Sigmoid colon (tissue), 7 donors: Measurements from ENCODE around the gene HABP2. TPM values are rescaled to one million over a fixed set of nuclear protein-coding genes. Genes with fewer than 3 reads are reported as not detected.

Source experiments
- DNase-seq: peaks from one replicate; pipeline ENCODE4 v3.0.0-alpha.2; 2019
- H3K27ac ChIP-seq, 4 donors: fragments of 200-600 bp; sonication (generic); one replicate each; pipeline ENCODE4 v1.5.1; 2016 to 2019; ENCODE audit warnings: mild to moderate bottlenecking in 1 of 4
- H3K27me3 ChIP-seq, 3 donors: fragments of 200-600 bp; sonication (generic); one replicate each; pipeline ENCODE4 v1.5.1; 2019; ENCODE audit warnings: mild to moderate bottlenecking in 1 of 3
- H3K36me3 ChIP-seq, 4 donors: fragments of 200-600 bp; sonication (generic); one replicate each; pipeline ENCODE4 v1.5.1; 2016 to 2019
- H3K4me1 ChIP-seq, 4 donors: fragments of 200-600 bp; sonication (generic); one replicate each; pipeline ENCODE4 v1.5.1; 2017 to 2019
- H3K4me3 ChIP-seq, 4 donors: fragments of 200-600 bp; sonication (generic); one replicate each; pipeline ENCODE4 v1.5.1; 2017 to 2019; ENCODE audit warnings: mild to moderate bottlenecking in 2 of 4, moderate library complexity in 1 of 4
- H3K9me3 ChIP-seq, 4 donors: fragments of 200-600 bp in 3 of 4; sonication (generic) in 3 of 4; one replicate each; pipeline versions ENCODE4 v1.5.1 to v1.6.1; 2013 to 2019
- EP300 ChIP-seq, 4 donors: sonication (generic); formaldehyde crosslinking; IDR thresholded peaks; one replicate each; pipeline ENCODE4 v1.6.1; 2017; ENCODE audit warnings: antibody characterized with exemption in 4 of 4
- POLR2A ChIP-seq, 2 donors: fragments of 450-650 bp; IDR thresholded peaks; one replicate each; pipeline ENCODE4 v1.6.1; 2016; ENCODE audit warnings: antibody characterized with exemption in 2 of 2, mild to moderate bottlenecking in 2 of 2, moderate library complexity in 2 of 2
- POLR2AphosphoS5 ChIP-seq, 4 donors: sonication (generic); formaldehyde crosslinking; IDR thresholded peaks; one replicate each; pipeline ENCODE4 v1.6.1; 2017; ENCODE audit warnings: antibody characterized with exemption in 4 of 4
- WGBS, 2 donors: extraction: QIAGEN DNeasy Blood & Tissue Kit; methylation state at CpG; one replicate each; pipeline ENCODE4 v1.1.7; 2013; 5-methylcytosine and 5-hydroxymethylcytosine counted together
- intact Hi-C: fragments of 100-400 bp; cut with DNase I; formaldehyde crosslinking; loops from one replicate; pipeline ENCODE4 v1.15.1; 2023
- polyA plus RNA-seq, 3 donors: library from polyadenylated mRNA; stranded (reverse); fragments of 200-250 nt; gene quantifications; one replicate each; pipeline ENCODE4 v1.2.3, GENCODE V29; 2013
- total RNA-seq, 4 donors: library from RNA; depleted of rRNA; stranded (reverse); fragments of >200 nt; gene quantifications; one replicate each; pipeline ENCODE4 v1.1.0, GENCODE V29; 2016
- TF ChIP-seq, protein P1 (sequence below), 4 experiments: fragments of 450-650 bp in 3 of 4; fragments of 200-600 bp in 1 of 4; IDR thresholded peaks; one replicate each; pipeline ENCODE4 v1.5.1; 2016 to 2019; ENCODE audit warnings: antibody characterized with exemption in 4 of 4, mild to moderate bottlenecking in 3 of 4, moderate library complexity in 2 of 4
- donor health status: healthy with polysubstance abuse.
- donor health status: Bipolar disorder and iron deficiency.
- donor health status: healthy.

HABP2 gene
- total and polyA plus RNA-seq, 7 donors: not detected

DNA sequence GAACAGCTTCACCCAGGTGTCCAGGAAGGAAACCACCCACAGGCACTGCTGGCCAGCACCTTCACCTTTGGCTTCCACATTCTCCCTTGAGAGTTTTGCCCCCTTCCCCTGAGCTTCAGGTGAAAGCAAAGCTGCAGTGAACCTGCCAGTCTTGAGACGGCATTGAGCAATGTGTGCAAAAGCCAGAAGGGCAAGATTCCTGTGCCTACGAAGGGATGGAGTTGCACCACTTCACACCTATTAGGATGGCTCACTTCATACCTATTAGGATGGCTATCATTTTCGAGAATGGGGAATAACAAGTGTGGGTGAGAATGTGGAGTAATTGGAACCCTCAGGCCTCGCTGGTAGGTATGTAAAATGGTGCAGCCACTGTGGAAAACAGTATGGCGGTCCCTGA is 7.2 kb downstream of the HABP2 start:
- intact Hi-C loops: loop anchor here (5.0 kb wide), 1 partner anchor 998 kb away; no protein-coding TSS in a partner anchor
- peaks cover 0 to 26% (median 5%) of the 10 kb centered on the region in 4 donors for H3K4me1 ChIP-seq
- DNase-seq: no peak
- no peaks in the 10 kb centered on the region for H3K9me3 ChIP-seq
- 85 to 90% methylated on average over 5 of the region's 5 CpGs for WGBS, 2 donors
- no peaks in the 10 kb centered on the region for H3K36me3 ChIP-seq
- no peak overlapping the region for H3K27ac ChIP-seq
- no peak overlapping the region for H3K4me3 ChIP-seq
- TF ChIP-seq EP300 (IDR thresholded peaks at IDR 0.05) (no peak), POLR2AphosphoS5 (IDR thresholded peaks at IDR 0.05) (no peak), POLR2A (IDR thresholded peaks at IDR 0.05) (no peak)
- TF ChIP-seq, protein P1, sequence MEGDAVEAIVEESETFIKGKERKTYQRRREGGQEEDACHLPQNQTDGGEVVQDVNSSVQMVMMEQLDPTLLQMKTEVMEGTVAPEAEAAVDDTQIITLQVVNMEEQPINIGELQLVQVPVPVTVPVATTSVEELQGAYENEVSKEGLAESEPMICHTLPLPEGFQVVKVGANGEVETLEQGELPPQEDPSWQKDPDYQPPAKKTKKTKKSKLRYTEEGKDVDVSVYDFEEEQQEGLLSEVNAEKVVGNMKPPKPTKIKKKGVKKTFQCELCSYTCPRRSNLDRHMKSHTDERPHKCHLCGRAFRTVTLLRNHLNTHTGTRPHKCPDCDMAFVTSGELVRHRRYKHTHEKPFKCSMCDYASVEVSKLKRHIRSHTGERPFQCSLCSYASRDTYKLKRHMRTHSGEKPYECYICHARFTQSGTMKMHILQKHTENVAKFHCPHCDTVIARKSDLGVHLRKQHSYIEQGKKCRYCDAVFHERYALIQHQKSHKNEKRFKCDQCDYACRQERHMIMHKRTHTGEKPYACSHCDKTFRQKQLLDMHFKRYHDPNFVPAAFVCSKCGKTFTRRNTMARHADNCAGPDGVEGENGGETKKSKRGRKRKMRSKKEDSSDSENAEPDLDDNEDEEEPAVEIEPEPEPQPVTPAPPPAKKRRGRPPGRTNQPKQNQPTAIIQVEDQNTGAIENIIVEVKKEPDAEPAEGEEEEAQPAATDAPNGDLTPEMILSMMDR (IDR thresholded peaks at IDR 0.05): no peak
- H3K27me3 ChIP-seq: no peaks in the 10 kb centered on the region

DNA sequence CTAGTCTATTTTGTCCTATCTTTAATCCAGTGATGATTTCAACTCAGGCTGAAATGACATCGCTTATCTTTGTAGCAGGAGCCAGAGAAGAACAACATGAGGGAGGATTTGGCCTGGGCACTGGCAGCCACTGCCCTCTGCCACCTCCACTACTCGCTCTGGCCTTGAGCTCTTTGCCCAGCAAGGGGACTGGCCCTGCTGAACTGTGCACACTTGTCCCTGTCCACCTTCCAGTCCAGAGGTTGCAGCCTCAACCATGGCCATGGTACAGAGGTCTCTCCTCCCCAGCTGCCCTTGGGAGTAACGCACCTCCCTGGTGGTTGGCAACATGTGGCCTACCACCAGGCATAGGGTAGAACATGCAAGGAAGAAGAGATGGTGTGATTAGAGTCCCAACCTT is 8.4 kb downstream of the HABP2 start:
- no peaks in the 10 kb centered on the region for H3K9me3 ChIP-seq
- intact Hi-C loops: loop anchor here (5.0 kb wide), 1 partner anchor 999 kb away; no protein-coding TSS in a partner anchor
- H3K4me3 ChIP-seq: no peak overlapping the region
- H3K27me3 ChIP-seq: no peaks in the 10 kb centered on the region
- peak overlapping the region in 2 of 4 donors; percentile 12 to 22 for H3K27ac ChIP-seq
- H3K4me1 ChIP-seq: peaks cover 0 to 26% (median 5%) of the 10 kb centered on the region in 4 donors
- WGBS, 2 donors: 89 to 93% methylated on average over 3 of the region's 3 CpGs
- TF ChIP-seq POLR2AphosphoS5 (IDR thresholded peaks at IDR 0.05) (no peak), POLR2A (IDR thresholded peaks at IDR 0.05) (no peak)
- TF ChIP-seq, protein P1 (IDR thresholded peaks at IDR 0.05): no peak
- no peaks in the 10 kb centered on the region for H3K36me3 ChIP-seq
- DNase-seq: no peak

DNA sequence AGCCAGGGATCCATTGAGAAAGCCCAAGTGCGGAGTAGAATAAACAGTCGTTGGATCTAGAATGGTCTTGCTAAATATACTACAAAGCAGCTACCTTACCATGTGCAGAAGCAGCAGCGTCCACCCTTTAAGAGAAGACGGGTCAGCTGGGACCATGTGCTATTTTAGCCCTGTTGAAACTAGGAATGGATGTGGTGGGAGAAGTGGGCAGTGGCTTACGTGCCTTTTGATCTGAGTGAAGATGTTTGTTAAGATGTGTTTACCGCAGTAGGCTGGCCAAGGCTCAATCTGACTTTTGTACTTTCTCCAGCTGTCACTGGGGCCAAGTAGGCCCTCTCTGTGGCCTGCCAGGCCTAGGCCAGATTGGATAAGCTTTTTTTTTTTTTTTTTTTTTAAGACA is 9.2 kb downstream of the HABP2 start:
- DNase-seq: no peak
- Histone ChIP-seq H3K27me3 (no peaks in the 10 kb centered on the region), H3K9me3 (no peaks in the 10 kb centered on the region), H3K4me1 (peaks cover 0 to 24% (median 5%) of the 10 kb centered on the region in 4 donors), H3K27ac (peak overlapping the region in 2 of 4 donors; percentile 12 to 22), H3K4me3 (no peak overlapping the region), H3K36me3 (no peaks in the 10 kb centered on the region)
- 83 to 85% methylated on average over 6 of the region's 6 CpGs for WGBS, 2 donors
- TF ChIP-seq, protein P1 (IDR thresholded peaks at IDR 0.05): no peak
- TF ChIP-seq POLR2A (IDR thresholded peaks at IDR 0.05): no peak
- intact Hi-C loops: loop anchor here (5.0 kb wide), 1 partner anchor 1000 kb away; no protein-coding TSS in a partner anchor

DNA sequence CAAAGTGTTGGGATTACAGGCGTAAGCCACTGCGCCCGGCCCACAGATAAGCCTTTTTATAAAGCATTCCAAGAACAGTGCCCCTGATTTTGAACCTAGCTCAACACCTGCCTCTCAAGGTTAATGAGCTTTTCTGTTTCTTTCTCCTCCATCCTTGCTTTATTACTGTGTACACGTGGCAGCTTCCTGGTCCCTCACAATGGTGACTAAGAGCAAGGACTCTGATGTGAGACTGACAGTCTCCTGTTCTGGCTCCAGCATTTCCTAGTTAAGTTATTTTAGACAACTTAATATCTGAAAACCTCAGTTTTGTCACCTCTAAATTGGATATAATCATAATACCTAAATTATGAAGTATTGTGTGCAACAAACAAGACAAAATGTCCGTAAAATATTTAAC is 9.9 kb downstream of the HABP2 start:
- WGBS, 2 donors: 29 to 71% methylated on average over 5 of the region's 5 CpGs
- no peak for DNase-seq
- H3K9me3 ChIP-seq: no peaks in the 10 kb centered on the region
- peak overlapping the region in 1 of 4 donors; percentile 12 for H3K27ac ChIP-seq
- H3K27me3 ChIP-seq: no peaks in the 10 kb centered on the region
- H3K4me3 ChIP-seq: no peak overlapping the region
- peaks cover 0 to 18% (median 5%) of the 10 kb centered on the region in 4 donors for H3K4me1 ChIP-seq
- TF ChIP-seq EP300 (IDR thresholded peaks at IDR 0.05): no peak
- no peak for TF ChIP-seq POLR2AphosphoS5 (IDR thresholded peaks at IDR 0.05)
- TF ChIP-seq, protein P1 (IDR thresholded peaks at IDR 0.05): no peak
- no peak for TF ChIP-seq POLR2A (IDR thresholded peaks at IDR 0.05)
- H3K36me3 ChIP-seq: no peaks in the 10 kb centered on the region
- intact Hi-C loops: loop anchor here (5.0 kb wide), 1 partner anchor 1000 kb away; no protein-coding TSS in a partner anchor
